Measurements from ENCODE around the gene ARNT2.

- TF ChIP-seq, protein P1, sequence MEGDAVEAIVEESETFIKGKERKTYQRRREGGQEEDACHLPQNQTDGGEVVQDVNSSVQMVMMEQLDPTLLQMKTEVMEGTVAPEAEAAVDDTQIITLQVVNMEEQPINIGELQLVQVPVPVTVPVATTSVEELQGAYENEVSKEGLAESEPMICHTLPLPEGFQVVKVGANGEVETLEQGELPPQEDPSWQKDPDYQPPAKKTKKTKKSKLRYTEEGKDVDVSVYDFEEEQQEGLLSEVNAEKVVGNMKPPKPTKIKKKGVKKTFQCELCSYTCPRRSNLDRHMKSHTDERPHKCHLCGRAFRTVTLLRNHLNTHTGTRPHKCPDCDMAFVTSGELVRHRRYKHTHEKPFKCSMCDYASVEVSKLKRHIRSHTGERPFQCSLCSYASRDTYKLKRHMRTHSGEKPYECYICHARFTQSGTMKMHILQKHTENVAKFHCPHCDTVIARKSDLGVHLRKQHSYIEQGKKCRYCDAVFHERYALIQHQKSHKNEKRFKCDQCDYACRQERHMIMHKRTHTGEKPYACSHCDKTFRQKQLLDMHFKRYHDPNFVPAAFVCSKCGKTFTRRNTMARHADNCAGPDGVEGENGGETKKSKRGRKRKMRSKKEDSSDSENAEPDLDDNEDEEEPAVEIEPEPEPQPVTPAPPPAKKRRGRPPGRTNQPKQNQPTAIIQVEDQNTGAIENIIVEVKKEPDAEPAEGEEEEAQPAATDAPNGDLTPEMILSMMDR (conservative IDR thresholded peaks at IDR 0.05 in 1 of 2, IDR thresholded peaks at IDR 0.05 in 1 of 2; ENCODE audit: low read depth in 1 of 2, low read length in 2 of 2), result no peak
- TF ChIP-seq EZH2 (IDR thresholded peaks at IDR 0.05; ENCODE audit: low read length, missing control alignments), result no peak
These were observed 98.6 kb downstream of the ARNT2 start for GRCh38 chr15:80502782-80503181.
